Measurements from ENCODE around the gene LITAF. TPM values are rescaled to one million over a fixed set of nuclear protein-coding genes. Genes with fewer than 3 reads are reported as not detected.

The LITAF gene
- total RNA-seq, 1 experiment from 2014 or later: 73.0 TPM

- TF ChIP-seq HMGA2 (CRISPR knock-in tag; IDR thresholded peaks at IDR 0.05) (no peak), ZNF121 (CRISPR knock-in tag; IDR thresholded peaks at IDR 0.05) (no peak), KAT7 (CRISPR knock-in tag; IDR thresholded peaks at IDR 0.05; ENCODE audit: borderline replicate concordance) (no peak)
These were observed 23.4 kb upstream of the LITAF start (continued) for GRCh38 chr16:11610121-11610505.

GRCh38 chr16:11609474-11610120, 22.9 kb upstream of the LITAF start:
- Mint-ChIP-seq H3K27me3 (ENCODE audit: low read depth) (peaks cover 46% of the 10 kb centered on the region), H3K27ac (0 out of 2 replicates have a peak overlapping the region, but pooled peaks have one; percentile 53)
- POLR2A ChIA-PET: no interaction called here

More at GRCh38 chr16:11609474-11610120, 22.9 kb upstream of the LITAF start:
- ATAC-seq: no peak; the same call in 1 of the 2 replicates
- Mint-ChIP-seq H3K4me3 (no peak overlapping the region), H3K4me1 (peaks cover 24% of the 10 kb centered on the region), H3K36me3 (no peaks in the 10 kb centered on the region), H3K9me3 (no peaks in the 10 kb centered on the region)
- no peak for DNase-seq (ENCODE audit: low spot score)
- CTCF ChIA-PET: interaction anchor here (1.0 kb wide), 2 partner anchors 22 to 78 kb away, joined by 3 to 4 read pairs; no protein-coding TSS in a partner anchor
- TF ChIP-seq ZNF219 (CRISPR knock-in tag; IDR thresholded peaks at IDR 0.05; ENCODE audit: borderline replicate concordance): no peak
- no peak for TF ChIP-seq ZBTB21 (CRISPR knock-in tag; IDR thresholded peaks at IDR 0.05; ENCODE audit: borderline replicate concordance)
- no peak for TF ChIP-seq AR (CRISPR knock-in tag; IDR thresholded peaks at IDR 0.05)
- no peak for TF ChIP-seq ATF1 (CRISPR knock-in tag; IDR thresholded peaks at IDR 0.05)
- no peak for TF ChIP-seq ZNF396 (CRISPR knock-in tag; IDR thresholded peaks at IDR 0.05; ENCODE audit: borderline replicate concordance)
- TF ChIP-seq NR1H2 (CRISPR knock-in tag; IDR thresholded peaks at IDR 0.05): no peak
- no peak for TF ChIP-seq ZSCAN18 (CRISPR knock-in tag; IDR thresholded peaks at IDR 0.05)
- TF ChIP-seq SOX15 (CRISPR knock-in tag; IDR thresholded peaks at IDR 0.05): no peak
- no peak for TF ChIP-seq ZNF317 (CRISPR knock-in tag; IDR thresholded peaks at IDR 0.05; ENCODE audit: borderline replicate concordance, low read depth)
- no peak for TF ChIP-seq SMAD3 (CRISPR knock-in tag; IDR thresholded peaks at IDR 0.05; ENCODE audit: borderline replicate concordance)
- TF ChIP-seq ATF3 (CRISPR knock-in tag; conservative IDR thresholded peaks at IDR 0.05): no peak
- no peak for TF ChIP-seq CDX4 (CRISPR knock-in tag; IDR thresholded peaks at IDR 0.05; ENCODE audit: borderline replicate concordance)
- no peak for TF ChIP-seq STAT6 (CRISPR knock-in tag; conservative IDR thresholded peaks at IDR 0.05; ENCODE audit: low read depth)
- no peak for TF ChIP-seq SMAD4 (CRISPR knock-in tag; IDR thresholded peaks at IDR 0.05)
- no peak for TF ChIP-seq NFYB (CRISPR knock-in tag; conservative IDR thresholded peaks at IDR 0.05; ENCODE audit: low read depth)
- no peak for TF ChIP-seq JUN (CRISPR knock-in tag; IDR thresholded peaks at IDR 0.05)
- no peak for TF ChIP-seq ZNF512 (CRISPR knock-in tag; IDR thresholded peaks at IDR 0.05; ENCODE audit: borderline replicate concordance)
